ENCODE results near the gene EYS. TPM values are rescaled to one million over a fixed set of nuclear protein-coding genes. Genes with fewer than 3 reads are reported as not detected.
"Not testable (repeated sequence)": the region's sequence is repeated elsewhere in the genome, so short reads cannot be mapped to it uniquely, and the experiment has no call there.

The EYS gene
- total and polyA plus RNA-seq, 9 of the 15 experiments (the other 6 are each of a cell fraction or from before 2014, with no cell fraction given): 0.03 to 0.36 (median 0.10) TPM; not detected in 2

- TF ChIP-seq E2F8 (IDR thresholded peaks at IDR 0.05; ENCODE audit: low read depth, partially characterized antibody): no peak
- no peak for TF ChIP-seq NELFE (IDR thresholded peaks at IDR 0.05; ENCODE audit: insufficient read depth, insufficient read length)
Measured at GRCh38 chr6:63935732-63936131, 1771.3 kb downstream of the EYS start (continued).

GRCh38 chr6:63933948-63934347 is 1773.1 kb downstream of the EYS start:
- DNase-seq (ENCODE audit: extremely low read depth in 1 of 4, low spot score in 3 of 4); H3K4me2 ChIP-seq (ENCODE audit: insufficient read depth, low read length); H2AFZ ChIP-seq (ENCODE audit: low read depth, low read length); H3K36me3 ChIP-seq (ENCODE audit: control insufficient read depth, insufficient read depth, low read length); BruUV-seq (replicated peaks); FAIRE-seq; in situ Hi-C loops (cut with MboI); H3K9ac ChIP-seq (ENCODE audit: insufficient read depth in 1 of 2, low read depth in 2 of 2, low read length in 2 of 2); H3K79me2 ChIP-seq (ENCODE audit: control insufficient read depth, insufficient read depth, low read length); H4K20me1 ChIP-seq (replicated peaks; ENCODE audit: control insufficient read depth, insufficient read depth, low read length); H3K4me1 ChIP-seq (replicated peaks in 1 of 2; ENCODE audit: control insufficient read depth in 2 of 2, insufficient read depth in 2 of 2, low read length in 2 of 2); H3K9me3 ChIP-seq (replicated peaks; ENCODE audit: control insufficient read depth, insufficient read depth, low read depth, low read length); POLR2A ChIA-PET; ATAC-seq; H3K4me3 ChIP-seq; intact Hi-C loops (cut with micrococcal nuclease); CTCF ChIA-PET (ENCODE audit: low intra/inter-chr PET ratio); H3K27ac ChIP-seq (ENCODE audit: extremely low read depth, low read depth, low read length); H3K27me3 ChIP-seq (ENCODE audit: control insufficient read depth in 2 of 2, insufficient read depth in 2 of 2, low read length in 2 of 2); H3K9me1 ChIP-seq (ENCODE audit: control insufficient read depth, insufficient read depth, low read length): not testable (repeated sequence)
- 0% methylated on average over 3 of the region's 4 CpGs for WGBS (ENCODE audit: insufficient coverage, low coverage, missing lambda C conversion rate)
